HEK293 (cell line): Measurements from ENCODE around the gene PCSK6.

Experiments
- CTCF ChIA-PET: fragments of 350-600 bp; formaldehyde crosslinking; extraction: SDS; loops from one replicate; lab custom pipeline; 2021; ENCODE audit warnings: antibody characterized with exemption; lab: Yijun Ruan, JAX
- POLR2A ChIA-PET: fragments of 300-600 bp; formaldehyde crosslinking; extraction: SDS; loops from one replicate; lab custom pipeline; 2020; ENCODE audit warnings: antibody characterized with exemption, inconsistent platforms; lab: Yijun Ruan, JAX
- H3K27ac ChIP-seq: fragments of 200-500 bp; sonication (Bioruptor generic); 2 replicates; pipeline ENCODE4 v1.5.1; 2014; ENCODE audit warnings: low read depth, low read length, control low read depth, inconsistent platforms; ENCODE audit errors: extremely low read depth
- H3K36me3 ChIP-seq, 2 experiments: fragments of 200-500 bp in 1 of 2; sonication (Bioruptor generic) in 1 of 2; 1 replicate in 1 of 2; 2 replicates in 1 of 2; pipeline ENCODE4 v1.5.1; 2014 to 2017; ENCODE audit warnings: inconsistent platforms in 2 of 2, low read length in 2 of 2; ENCODE audit not compliant: control insufficient read depth in 2 of 2, insufficient read depth in 1 of 2
- H3K4me1 ChIP-seq: fragments of 200-500 bp; sonication (Bioruptor generic); 2 replicates; pipeline ENCODE4 v1.5.1; 2014; ENCODE audit warnings: mild to moderate bottlenecking, low read length, inconsistent platforms; ENCODE audit not compliant: control insufficient read depth, insufficient read depth
- H3K4me3 ChIP-seq: 2 replicates; pipeline ENCODE4 v1.5.1; 2011; ENCODE audit warnings: low read depth, mild to moderate bottlenecking, control low read depth, low read length, moderate library complexity
- H3K9me3 ChIP-seq: fragments of 200-500 bp; sonication (Bioruptor generic); 2 replicates; pipeline ENCODE4 v1.5.1; 2014; ENCODE audit warnings: low read depth, low read length, inconsistent platforms; ENCODE audit not compliant: control insufficient read depth, insufficient read depth
- HOXA7 ChIP-seq: sonication (generic); formaldehyde crosslinking; IDR thresholded peaks from 2 replicates; pipeline ENCODE4 v1.8.1; 2022; ENCODE audit warnings: missing genetic modification reagents, borderline replicate concordance
- RBAK ChIP-seq: fragments of 450-650 bp; formaldehyde crosslinking; IDR thresholded peaks from 2 replicates; pipeline ENCODE4 v1.5.1; 2016; ENCODE audit warnings: missing biosample characterization, missing genetic modification characterization
- ZNF19 ChIP-seq: fragments of 450-650 bp; formaldehyde crosslinking; IDR thresholded peaks from 2 replicates; pipeline ENCODE4; 2016; ENCODE audit warnings: missing biosample characterization, missing genetic modification characterization, low read depth
- ZNF292 ChIP-seq: fragments of 450-650 bp; formaldehyde crosslinking; IDR thresholded peaks from 2 replicates; pipeline ENCODE4 v1.5.1; 2016; ENCODE audit warnings: low read depth, missing biosample characterization, missing genetic modification characterization, borderline replicate concordance
- ZNF391 ChIP-seq: fragments of 450-650 bp; formaldehyde crosslinking; IDR thresholded peaks from 2 replicates; pipeline ENCODE4 v1.5.1; 2016; ENCODE audit warnings: low read depth, missing biosample characterization, missing genetic modification characterization, borderline replicate concordance
- ZNF416 ChIP-seq: fragments of 450-650 bp; formaldehyde crosslinking; IDR thresholded peaks from 2 replicates; pipeline ENCODE4 v1.5.1; 2016; ENCODE audit warnings: missing biosample characterization, missing genetic modification characterization
- ZNF530 ChIP-seq: fragments of 450-650 bp; formaldehyde crosslinking; IDR thresholded peaks from 2 replicates; pipeline ENCODE4 v1.5.1; 2016; ENCODE audit warnings: low read depth, missing biosample characterization, missing genetic modification characterization
- ZNF596 ChIP-seq: fragments of 450-650 bp; IDR thresholded peaks from 2 replicates; pipeline ENCODE4 v1.5.0; 2018; ENCODE audit warnings: missing biosample characterization, mild to moderate bottlenecking, missing genetic modification characterization, moderate library complexity
- ZNF785 ChIP-seq: fragments of 450-650 bp; formaldehyde crosslinking; IDR thresholded peaks from 2 replicates; pipeline ENCODE4 v1.5.1; 2016; ENCODE audit warnings: missing biosample characterization, missing genetic modification characterization
- TF ChIP-seq, protein P1 (sequence below): fragments of 450-650 bp; formaldehyde crosslinking; IDR thresholded peaks from 2 replicates; pipeline ENCODE4 v1.5.1; 2016; ENCODE audit warnings: missing biosample characterization, missing genetic modification characterization
- TF ChIP-seq, protein P2 (sequence below): fragments of 450-650 bp; formaldehyde crosslinking; IDR thresholded peaks from 2 replicates; pipeline ENCODE4 v1.5.1; 2016; ENCODE audit warnings: missing biosample characterization, missing genetic modification characterization
- TF ChIP-seq, protein P3 (sequence below): sonication (generic); formaldehyde crosslinking; IDR thresholded peaks from 2 replicates; pipeline ENCODE4 v1.8.1; 2022; ENCODE audit warnings: mild to moderate bottlenecking, moderate library complexity, missing genetic modification reagents
- TF ChIP-seq, protein P4 (sequence below): fragments of 450-650 bp; formaldehyde crosslinking; conservative IDR thresholded peaks from 2 replicates; pipeline ENCODE4 v1.5.1; 2016; ENCODE audit warnings: low read depth, missing biosample characterization, missing genetic modification characterization
- TF ChIP-seq, protein P5 (sequence below): fragments of 450-650 bp; formaldehyde crosslinking; IDR thresholded peaks from 2 replicates; pipeline ENCODE4 v1.5.1; 2016; ENCODE audit warnings: missing biosample characterization, missing genetic modification characterization
- TF ChIP-seq, protein P6 (sequence below): fragments of 450-650 bp; formaldehyde crosslinking; IDR thresholded peaks from 2 replicates; pipeline ENCODE4 v1.5.1; 2016; ENCODE audit warnings: missing biosample characterization, missing genetic modification characterization
- TF ChIP-seq, protein P7 (sequence below): fragments of 450-650 bp; formaldehyde crosslinking; conservative IDR thresholded peaks from 2 replicates; pipeline ENCODE4 v1.5.1; 2016; ENCODE audit warnings: low read depth, missing biosample characterization, missing genetic modification characterization

PCSK6 gene

DNA sequence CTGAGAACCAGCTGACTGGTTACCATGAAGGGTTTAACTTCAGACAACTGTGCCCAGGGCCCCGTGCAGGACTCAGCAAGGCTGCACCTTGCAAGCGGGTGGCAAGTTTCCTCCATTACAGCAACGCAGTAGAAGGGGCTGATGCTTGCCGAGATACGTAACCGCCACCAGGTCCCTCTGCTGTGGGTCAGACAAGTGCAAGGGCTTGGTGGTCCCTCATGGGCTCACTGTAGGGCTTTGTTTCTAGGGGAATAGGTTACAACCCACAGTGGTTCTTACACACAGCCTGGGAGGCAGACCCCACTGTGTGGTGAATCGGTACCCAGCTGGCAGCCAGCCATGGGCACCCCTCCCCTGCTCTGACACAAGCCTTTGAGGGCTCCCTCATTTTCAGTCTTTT, 179.0 kb downstream of the PCSK6 start:
- no peaks in the 10 kb centered on the region for H3K9me3 ChIP-seq
- ChIA-PET CTCF (interaction anchor here (0.5 kb wide), 1 partner anchor 11 kb away, joined by 3 read pairs; no protein-coding TSS in a partner anchor), POLR2A (no interaction called here)
- H3K4me3 ChIP-seq: no peak overlapping the region
- no peak overlapping the region for H3K27ac ChIP-seq
- no peaks in the 10 kb centered on the region for H3K4me1 ChIP-seq
- peaks cover 3 to 26% of the 10 kb centered on the region in 2 experiments; a peak in 2 of 3 replicates for H3K36me3 ChIP-seq
- TF ChIP-seq, protein P1, sequence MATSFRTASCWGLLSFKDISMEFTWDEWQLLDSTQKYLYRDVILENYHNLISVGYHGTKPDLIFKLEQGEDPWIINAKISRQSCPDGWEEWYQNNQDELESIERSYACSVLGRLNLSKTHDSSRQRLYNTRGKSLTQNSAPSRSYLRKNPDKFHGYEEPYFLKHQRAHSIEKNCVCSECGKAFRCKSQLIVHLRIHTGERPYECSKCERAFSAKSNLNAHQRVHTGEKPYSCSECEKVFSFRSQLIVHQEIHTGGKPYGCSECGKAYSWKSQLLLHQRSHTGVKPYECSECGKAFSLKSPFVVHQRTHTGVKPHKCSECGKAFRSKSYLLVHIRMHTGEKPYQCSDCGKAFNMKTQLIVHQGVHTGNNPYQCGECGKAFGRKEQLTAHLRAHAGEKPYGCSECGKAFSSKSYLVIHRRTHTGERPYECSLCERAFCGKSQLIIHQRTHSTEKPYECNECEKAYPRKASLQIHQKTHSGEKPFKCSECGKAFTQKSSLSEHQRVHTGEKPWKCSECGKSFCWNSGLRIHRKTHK: no peak
- TF ChIP-seq, protein P2, sequence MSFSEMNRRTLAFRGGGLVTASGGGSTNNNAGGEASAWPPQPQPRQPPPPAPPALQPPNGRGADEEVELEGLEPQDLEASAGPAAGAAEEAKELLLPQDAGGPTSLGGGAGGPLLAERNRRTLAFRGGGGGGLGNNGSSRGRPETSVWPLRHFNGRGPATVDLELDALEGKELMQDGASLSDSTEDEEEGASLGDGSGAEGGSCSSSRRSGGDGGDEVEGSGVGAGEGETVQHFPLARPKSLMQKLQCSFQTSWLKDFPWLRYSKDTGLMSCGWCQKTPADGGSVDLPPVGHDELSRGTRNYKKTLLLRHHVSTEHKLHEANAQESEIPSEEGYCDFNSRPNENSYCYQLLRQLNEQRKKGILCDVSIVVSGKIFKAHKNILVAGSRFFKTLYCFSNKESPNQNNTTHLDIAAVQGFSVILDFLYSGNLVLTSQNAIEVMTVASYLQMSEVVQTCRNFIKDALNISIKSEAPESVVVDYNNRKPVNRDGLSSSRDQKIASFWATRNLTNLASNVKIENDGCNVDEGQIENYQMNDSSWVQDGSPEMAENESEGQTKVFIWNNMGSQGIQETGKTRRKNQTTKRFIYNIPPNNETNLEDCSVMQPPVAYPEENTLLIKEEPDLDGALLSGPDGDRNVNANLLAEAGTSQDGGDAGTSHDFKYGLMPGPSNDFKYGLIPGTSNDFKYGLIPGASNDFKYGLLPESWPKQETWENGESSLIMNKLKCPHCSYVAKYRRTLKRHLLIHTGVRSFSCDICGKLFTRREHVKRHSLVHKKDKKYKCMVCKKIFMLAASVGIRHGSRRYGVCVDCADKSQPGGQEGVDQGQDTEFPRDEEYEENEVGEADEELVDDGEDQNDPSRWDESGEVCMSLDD: no peak
- TF ChIP-seq ZNF530 (no peak), ZNF19 (no peak), ZNF292 (no peak), ZNF416 (tag by site-specific recombination) (no peak), ZNF391 (tag by site-specific recombination) (no peak)
- TF ChIP-seq, protein P3, sequence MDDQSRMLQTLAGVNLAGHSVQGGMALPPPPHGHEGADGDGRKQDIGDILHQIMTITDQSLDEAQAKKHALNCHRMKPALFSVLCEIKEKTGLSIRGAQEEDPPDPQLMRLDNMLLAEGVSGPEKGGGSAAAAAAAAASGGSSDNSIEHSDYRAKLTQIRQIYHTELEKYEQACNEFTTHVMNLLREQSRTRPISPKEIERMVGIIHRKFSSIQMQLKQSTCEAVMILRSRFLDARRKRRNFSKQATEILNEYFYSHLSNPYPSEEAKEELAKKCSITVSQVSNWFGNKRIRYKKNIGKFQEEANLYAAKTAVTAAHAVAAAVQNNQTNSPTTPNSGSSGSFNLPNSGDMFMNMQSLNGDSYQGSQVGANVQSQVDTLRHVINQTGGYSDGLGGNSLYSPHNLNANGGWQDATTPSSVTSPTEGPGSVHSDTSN: no peak
- TF ChIP-seq, protein P4, sequence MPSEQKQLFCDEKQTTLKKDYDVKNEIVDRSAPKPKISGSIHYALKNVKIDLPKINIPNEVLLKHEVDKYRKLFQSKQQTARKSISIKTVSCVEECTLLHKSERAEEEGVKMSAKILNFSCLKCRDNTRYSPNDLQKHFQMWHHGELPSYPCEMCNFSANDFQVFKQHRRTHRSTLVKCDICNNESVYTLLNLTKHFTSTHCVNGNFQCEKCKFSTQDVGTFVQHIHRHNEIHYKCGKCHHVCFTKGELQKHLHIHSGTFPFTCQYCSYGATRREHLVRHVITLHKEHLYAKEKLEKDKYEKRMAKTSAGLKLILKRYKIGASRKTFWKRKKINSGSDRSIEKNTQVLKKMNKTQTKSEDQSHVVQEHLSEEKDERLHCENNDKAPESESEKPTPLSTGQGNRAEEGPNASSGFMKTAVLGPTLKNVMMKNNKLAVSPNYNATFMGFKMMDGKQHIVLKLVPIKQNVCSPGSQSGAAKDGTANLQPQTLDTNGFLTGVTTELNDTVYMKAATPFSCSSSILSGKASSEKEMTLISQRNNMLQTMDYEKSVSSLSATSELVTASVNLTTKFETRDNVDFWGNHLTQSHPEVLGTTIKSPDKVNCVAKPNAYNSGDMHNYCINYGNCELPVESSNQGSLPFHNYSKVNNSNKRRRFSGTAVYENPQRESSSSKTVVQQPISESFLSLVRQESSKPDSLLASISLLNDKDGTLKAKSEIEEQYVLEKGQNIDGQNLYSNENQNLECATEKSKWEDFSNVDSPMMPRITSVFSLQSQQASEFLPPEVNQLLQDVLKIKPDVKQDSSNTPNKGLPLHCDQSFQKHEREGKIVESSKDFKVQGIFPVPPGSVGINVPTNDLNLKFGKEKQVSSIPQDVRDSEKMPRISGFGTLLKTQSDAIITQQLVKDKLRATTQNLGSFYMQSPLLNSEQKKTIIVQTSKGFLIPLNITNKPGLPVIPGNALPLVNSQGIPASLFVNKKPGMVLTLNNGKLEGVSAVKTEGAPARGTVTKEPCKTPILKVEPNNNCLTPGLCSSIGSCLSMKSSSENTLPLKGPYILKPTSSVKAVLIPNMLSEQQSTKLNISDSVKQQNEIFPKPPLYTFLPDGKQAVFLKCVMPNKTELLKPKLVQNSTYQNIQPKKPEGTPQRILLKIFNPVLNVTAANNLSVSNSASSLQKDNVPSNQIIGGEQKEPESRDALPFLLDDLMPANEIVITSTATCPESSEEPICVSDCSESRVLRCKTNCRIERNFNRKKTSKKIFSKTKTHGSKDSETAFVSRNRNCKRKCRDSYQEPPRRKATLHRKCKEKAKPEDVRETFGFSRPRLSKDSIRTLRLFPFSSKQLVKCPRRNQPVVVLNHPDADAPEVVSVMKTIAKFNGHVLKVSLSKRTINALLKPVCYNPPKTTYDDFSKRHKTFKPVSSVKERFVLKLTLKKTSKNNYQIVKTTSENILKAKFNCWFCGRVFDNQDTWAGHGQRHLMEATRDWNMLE (tag by site-specific recombination): no peak
- TF ChIP-seq, protein P5, sequence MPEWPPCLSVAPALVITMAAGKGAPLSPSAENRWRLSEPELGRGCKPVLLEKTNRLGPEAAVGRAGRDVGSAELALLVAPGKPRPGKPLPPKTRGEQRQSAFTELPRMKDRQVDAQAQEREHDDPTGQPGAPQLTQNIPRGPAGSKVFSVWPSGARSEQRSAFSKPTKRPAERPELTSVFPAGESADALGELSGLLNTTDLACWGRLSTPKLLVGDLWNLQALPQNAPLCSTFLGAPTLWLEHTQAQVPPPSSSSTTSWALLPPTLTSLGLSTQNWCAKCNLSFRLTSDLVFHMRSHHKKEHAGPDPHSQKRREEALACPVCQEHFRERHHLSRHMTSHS: no peak
- TF ChIP-seq, protein P6, sequence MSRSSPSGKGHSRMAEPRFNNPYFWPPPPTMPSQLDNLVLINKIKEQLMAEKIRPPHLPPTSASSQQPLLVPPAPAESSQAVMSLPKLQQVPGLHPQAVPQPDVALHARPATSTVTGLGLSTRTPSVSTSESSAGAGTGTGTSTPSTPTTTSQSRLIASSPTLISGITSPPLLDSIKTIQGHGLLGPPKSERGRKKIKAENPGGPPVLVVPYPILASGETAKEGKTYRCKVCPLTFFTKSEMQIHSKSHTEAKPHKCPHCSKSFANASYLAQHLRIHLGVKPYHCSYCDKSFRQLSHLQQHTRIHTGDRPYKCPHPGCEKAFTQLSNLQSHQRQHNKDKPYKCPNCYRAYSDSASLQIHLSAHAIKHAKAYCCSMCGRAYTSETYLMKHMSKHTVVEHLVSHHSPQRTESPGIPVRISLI (tag by site-specific recombination): no peak

DNA sequence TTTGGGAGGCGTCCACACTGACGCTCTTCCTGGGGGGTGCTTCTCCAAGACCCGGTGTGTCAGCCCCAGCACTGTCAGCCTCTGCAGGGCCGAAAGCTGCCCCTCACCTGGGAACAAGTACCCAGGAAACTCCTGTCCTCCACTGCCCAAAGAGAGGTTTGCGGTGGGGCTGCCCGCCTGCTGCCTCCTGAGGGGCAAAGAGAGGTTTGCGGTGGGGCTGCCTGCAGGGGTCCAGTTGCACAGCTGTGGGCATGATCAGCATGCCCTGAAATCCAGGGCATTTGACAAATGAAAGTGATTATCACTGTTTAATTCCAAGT, 179.4 kb downstream of the PCSK6 start:
- Histone ChIP-seq H3K9me3 (no peaks in the 10 kb centered on the region), H3K4me1 (no peaks in the 10 kb centered on the region), H3K36me3 (peaks cover 3 to 23% of the 10 kb centered on the region in 2 experiments; a peak in 2 of 3 replicates), H3K4me3 (no peak overlapping the region), H3K27ac (no peak overlapping the region)
- ChIA-PET CTCF (interaction anchor here (0.5 to 0.6 kb wide), 2 partner anchors 10 to 36 kb away, joined by 3 read pairs; no protein-coding TSS in a partner anchor), POLR2A (no interaction called here)
- TF ChIP-seq RBAK (tag by site-specific recombination) (no peak), ZNF785 (no peak), ZNF596 (no peak), HOXA7 (CRISPR knock-in tag) (no peak)
- TF ChIP-seq, protein P7, sequence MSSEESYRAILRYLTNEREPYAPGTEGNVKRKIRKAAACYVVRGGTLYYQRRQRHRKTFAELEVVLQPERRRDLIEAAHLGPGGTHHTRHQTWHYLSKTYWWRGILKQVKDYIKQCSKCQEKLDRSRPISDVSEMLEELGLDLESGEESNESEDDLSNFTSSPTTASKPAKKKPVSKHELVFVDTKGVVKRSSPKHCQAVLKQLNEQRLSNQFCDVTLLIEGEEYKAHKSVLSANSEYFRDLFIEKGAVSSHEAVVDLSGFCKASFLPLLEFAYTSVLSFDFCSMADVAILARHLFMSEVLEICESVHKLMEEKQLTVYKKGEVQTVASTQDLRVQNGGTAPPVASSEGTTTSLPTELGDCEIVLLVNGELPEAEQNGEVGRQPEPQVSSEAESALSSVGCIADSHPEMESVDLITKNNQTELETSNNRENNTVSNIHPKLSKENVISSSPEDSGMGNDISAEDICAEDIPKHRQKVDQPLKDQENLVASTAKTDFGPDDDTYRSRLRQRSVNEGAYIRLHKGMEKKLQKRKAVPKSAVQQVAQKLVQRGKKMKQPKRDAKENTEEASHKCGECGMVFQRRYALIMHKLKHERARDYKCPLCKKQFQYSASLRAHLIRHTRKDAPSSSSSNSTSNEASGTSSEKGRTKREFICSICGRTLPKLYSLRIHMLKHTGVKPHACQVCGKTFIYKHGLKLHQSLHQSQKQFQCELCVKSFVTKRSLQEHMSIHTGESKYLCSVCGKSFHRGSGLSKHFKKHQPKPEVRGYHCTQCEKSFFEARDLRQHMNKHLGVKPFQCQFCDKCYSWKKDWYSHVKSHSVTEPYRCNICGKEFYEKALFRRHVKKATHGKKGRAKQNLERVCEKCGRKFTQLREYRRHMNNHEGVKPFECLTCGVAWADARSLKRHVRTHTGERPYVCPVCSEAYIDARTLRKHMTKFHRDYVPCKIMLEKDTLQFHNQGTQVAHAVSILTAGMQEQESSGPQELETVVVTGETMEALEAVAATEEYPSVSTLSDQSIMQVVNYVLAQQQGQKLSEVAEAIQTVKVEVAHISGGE (tag by site-specific recombination): no peak
